ENCODE results near the gene YJEFN3.

DNA sequence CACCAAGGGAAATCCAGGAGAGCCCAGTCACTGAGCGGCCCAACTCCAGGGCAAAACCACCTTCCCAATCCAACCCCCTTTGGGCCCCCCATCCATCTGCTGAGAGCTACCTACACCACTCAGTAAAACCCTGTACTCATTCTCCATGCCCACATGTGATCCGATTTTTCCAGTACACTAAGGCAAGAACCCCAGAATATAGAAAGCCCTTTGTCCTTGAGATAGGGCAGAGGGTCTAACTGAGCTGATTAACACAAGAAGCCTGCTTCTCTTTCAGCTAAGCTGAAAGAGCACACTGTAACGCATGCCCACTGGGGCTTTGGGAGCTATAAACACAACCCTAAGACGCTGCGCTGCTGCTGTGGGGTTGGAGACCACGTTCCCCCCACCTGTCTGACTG, 53.8 kb downstream of the YJEFN3 start:
- TF ChIP-seq, protein P1, sequence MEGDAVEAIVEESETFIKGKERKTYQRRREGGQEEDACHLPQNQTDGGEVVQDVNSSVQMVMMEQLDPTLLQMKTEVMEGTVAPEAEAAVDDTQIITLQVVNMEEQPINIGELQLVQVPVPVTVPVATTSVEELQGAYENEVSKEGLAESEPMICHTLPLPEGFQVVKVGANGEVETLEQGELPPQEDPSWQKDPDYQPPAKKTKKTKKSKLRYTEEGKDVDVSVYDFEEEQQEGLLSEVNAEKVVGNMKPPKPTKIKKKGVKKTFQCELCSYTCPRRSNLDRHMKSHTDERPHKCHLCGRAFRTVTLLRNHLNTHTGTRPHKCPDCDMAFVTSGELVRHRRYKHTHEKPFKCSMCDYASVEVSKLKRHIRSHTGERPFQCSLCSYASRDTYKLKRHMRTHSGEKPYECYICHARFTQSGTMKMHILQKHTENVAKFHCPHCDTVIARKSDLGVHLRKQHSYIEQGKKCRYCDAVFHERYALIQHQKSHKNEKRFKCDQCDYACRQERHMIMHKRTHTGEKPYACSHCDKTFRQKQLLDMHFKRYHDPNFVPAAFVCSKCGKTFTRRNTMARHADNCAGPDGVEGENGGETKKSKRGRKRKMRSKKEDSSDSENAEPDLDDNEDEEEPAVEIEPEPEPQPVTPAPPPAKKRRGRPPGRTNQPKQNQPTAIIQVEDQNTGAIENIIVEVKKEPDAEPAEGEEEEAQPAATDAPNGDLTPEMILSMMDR (IDR thresholded peaks at IDR 0.05 in 8 of 11, conservative IDR thresholded peaks at IDR 0.05 in 3 of 11) = no peak
- TF ChIP-seq POLR2A (IDR thresholded peaks at IDR 0.05) = no peak
